ENCODE measurements around the gene RAF1.
"Not testable (repeated sequence)": the region's sequence is repeated elsewhere in the genome, so short reads cannot be mapped to it uniquely, and the experiment has no call there.

GRCh38 chr3:12661375-12661774 lies 2.5 kb downstream of the RAF1 start:
- not testable (repeated sequence) for TF ChIP-seq CTCF, POLR2A (IDR thresholded peaks at IDR 0.05)

Data from uterus (tissue), 2 donors.